Breast epithelium (tissue), 4 donors: ENCODE results near the gene DMD. TPM values are rescaled to one million over a fixed set of nuclear protein-coding genes. Genes with fewer than 3 reads are reported as not detected.

Source experiments
- DNase-seq, 2 donors: peaks; one replicate each; pipeline ENCODE4 v3.0.0-alpha.2; 2019; ENCODE audit warnings: low spot score in 2 of 2
- H3K27ac ChIP-seq, 2 donors: fragments of 200-600 bp; sonication (generic) in 1 of 2; one replicate each; pipeline ENCODE4 v1.5.1; 2016 to 2019; ENCODE audit warnings: mild to moderate bottlenecking in 1 of 2
- H3K27me3 ChIP-seq, 2 donors: fragments of 200-600 bp; sonication (generic) in 1 of 2; one replicate each; pipeline versions ENCODE4 v1.5.1 to v1.6.0; 2017 to 2019; ENCODE audit warnings: control low read depth in 1 of 2, mild to moderate bottlenecking in 1 of 2
- H3K36me3 ChIP-seq: fragments of 200-600 bp; one replicate; pipeline ENCODE4 v1.5.1; 2019
- H3K4me1 ChIP-seq, 2 donors: fragments of 200-600 bp; sonication (generic); one replicate each; pipeline ENCODE4 v1.5.1; 2016 to 2019; ENCODE audit warnings: control low read depth in 1 of 2
- H3K4me3 ChIP-seq, 3 donors: fragments of 200-600 bp; sonication (generic); 1 replicate in 2 of 3; 2 replicates in 1 of 3; pipeline ENCODE4 v1.5.1; 2016 to 2019; ENCODE audit warnings: mild to moderate bottlenecking in 3 of 3, moderate library complexity in 2 of 3
- H3K9me3 ChIP-seq, 2 donors: fragments of 200-600 bp; sonication (generic) in 1 of 2; one replicate each; pipeline ENCODE4 v1.5.1; 2016 to 2019; ENCODE audit warnings: control low read depth in 1 of 2
- CTCF ChIP-seq, 3 donors: fragments of 450-650 bp; IDR thresholded peaks; one replicate each; pipeline ENCODE4 v1.5.1; 2016 to 2017; ENCODE audit warnings: antibody characterized with exemption in 3 of 3, mild to moderate bottlenecking in 3 of 3, moderate library complexity in 3 of 3
- POLR2A ChIP-seq: fragments of 450-650 bp; IDR thresholded peaks from one replicate; pipeline ENCODE4 v1.6.1; 2016; ENCODE audit warnings: antibody characterized with exemption, mild to moderate bottlenecking, moderate library complexity
- POLR2AphosphoS5 ChIP-seq, 3 donors: sonication (generic); formaldehyde crosslinking; IDR thresholded peaks; one replicate each; pipeline ENCODE4 v1.6.1; 2017; ENCODE audit warnings: antibody characterized with exemption in 3 of 3
- intact Hi-C: fragments of 100-400 bp; cut with DNase I; formaldehyde crosslinking; loops from one replicate; pipeline ENCODE4 v1.15.1; 2023; ENCODE audit warnings: low total_unique reads
- total RNA-seq, 3 donors: library from RNA; depleted of rRNA; stranded (reverse); fragments of >200 nt; gene quantifications; one replicate each; pipeline ENCODE4 v1.1.0, GENCODE V29; 2016

Gene DMD
- total RNA-seq, 3 donors from 2014 or later, result 57.0 to 135 (median 65.2) TPM

GRCh38 chrX:31600823-31601222, 1610.5 kb downstream of the DMD start:
- TF ChIP-seq CTCF (IDR thresholded peaks at IDR 0.05), result no peak
- TF ChIP-seq POLR2A, result no peak
- no peak for TF ChIP-seq POLR2AphosphoS5 (IDR thresholded peaks at IDR 0.05)
- no peaks in the 10 kb centered on the region for H3K9me3 ChIP-seq

GRCh38 chrX:31593353-31593752, 1618.0 kb downstream of the DMD start:
- DNase-seq, result no peak
- H3K27ac ChIP-seq, result no peak overlapping the region
- no peaks in the 10 kb centered on the region for H3K9me3 ChIP-seq
- intact Hi-C loops, result no loop called here
- no peak overlapping the region for H3K4me3 ChIP-seq
- no peaks in the 10 kb centered on the region for H3K36me3 ChIP-seq
- no peak for TF ChIP-seq POLR2A
- no peak for TF ChIP-seq CTCF (IDR thresholded peaks at IDR 0.05)
- TF ChIP-seq POLR2AphosphoS5 (IDR thresholded peaks at IDR 0.05), result no peak
- H3K27me3 ChIP-seq, result peaks cover 0 to 5% of the 10 kb centered on the region in 2 donors
- no peaks in the 10 kb centered on the region for H3K4me1 ChIP-seq

More at GRCh38 chrX:31600823-31601222, 1610.5 kb downstream of the DMD start:
- H3K27me3 ChIP-seq, result peaks cover 0 to 11% of the 10 kb centered on the region in 2 donors
- H3K4me3 ChIP-seq, result no peak overlapping the region
- H3K36me3 ChIP-seq, result no peaks in the 10 kb centered on the region
- no peaks in the 10 kb centered on the region for H3K4me1 ChIP-seq
- H3K27ac ChIP-seq, result no peak overlapping the region
- DNase-seq, result no peak
- intact Hi-C loops, result no loop called here

DNA sequence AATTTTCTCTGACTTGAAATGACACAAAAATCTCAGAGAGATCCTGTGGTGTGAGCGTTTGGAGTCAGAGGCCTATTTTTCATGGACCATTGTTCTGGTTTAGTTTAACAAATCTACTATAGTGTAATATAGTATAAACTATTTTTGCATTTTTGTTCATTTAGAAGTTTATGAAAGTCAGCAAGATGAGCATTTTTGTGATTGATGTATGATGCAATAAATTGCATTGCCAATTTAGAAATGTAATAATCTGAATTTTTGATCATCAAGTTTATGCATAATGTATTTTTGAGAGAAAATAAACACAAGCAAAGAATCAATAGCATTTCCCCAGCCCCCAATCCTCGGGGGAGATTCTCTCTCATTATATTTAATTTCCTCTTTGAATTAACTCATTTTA, 1620.0 kb downstream of the DMD start:
- intact Hi-C loops, result no loop called here
- TF ChIP-seq POLR2A, result no peak
- TF ChIP-seq POLR2AphosphoS5 (IDR thresholded peaks at IDR 0.05), result no peak
- TF ChIP-seq CTCF (IDR thresholded peaks at IDR 0.05), result no peak
- Histone ChIP-seq H3K27me3 (peaks cover 0 to 8% of the 10 kb centered on the region in 2 donors), H3K4me3 (no peak overlapping the region), H3K36me3 (no peaks in the 10 kb centered on the region), H3K9me3 (no peaks in the 10 kb centered on the region), H3K27ac (no peak overlapping the region), H3K4me1 (no peaks in the 10 kb centered on the region)
- DNase-seq, result no peak

DNA sequence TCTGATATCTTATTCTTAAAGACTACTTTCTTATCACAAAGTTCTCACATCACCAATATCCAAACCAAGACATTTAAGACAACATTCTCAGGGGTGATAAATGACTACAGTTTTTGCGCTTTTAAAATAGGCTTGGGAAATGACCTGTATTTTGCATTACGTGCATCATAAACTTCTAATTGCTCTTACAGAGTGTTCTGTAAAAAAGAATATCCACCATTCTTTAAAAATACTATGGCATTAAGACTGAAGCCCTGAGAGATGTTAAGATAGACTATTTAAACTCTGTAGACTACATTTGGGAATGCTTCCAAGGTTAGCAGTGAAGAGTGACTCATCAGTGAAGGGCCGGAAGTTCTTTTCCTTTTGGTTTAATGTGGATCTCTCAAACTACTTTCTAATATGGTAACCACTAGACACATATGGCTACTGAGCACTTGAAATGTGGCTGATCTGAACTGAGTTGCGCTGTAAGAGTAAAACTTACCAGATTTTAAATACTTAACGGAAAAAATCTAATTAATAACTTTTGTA, 1620.7 kb downstream of the DMD start:
- TF ChIP-seq POLR2A (no peak), CTCF (IDR thresholded peaks at IDR 0.05) (no peak), POLR2AphosphoS5 (IDR thresholded peaks at IDR 0.05) (no peak)
- intact Hi-C loops, result no loop called here
- H3K36me3 ChIP-seq, result no peaks in the 10 kb centered on the region
- H3K27me3 ChIP-seq, result peaks cover 0 to 8% of the 10 kb centered on the region in 2 donors
- no peaks in the 10 kb centered on the region for H3K4me1 ChIP-seq
- no peaks in the 10 kb centered on the region for H3K9me3 ChIP-seq
- H3K4me3 ChIP-seq, result no peak overlapping the region
- H3K27ac ChIP-seq, result no peak overlapping the region
- DNase-seq, result no peak

GRCh38 chrX:31589503-31589902, 1621.8 kb downstream of the DMD start:
- no peak overlapping the region for H3K27ac ChIP-seq
- H3K4me3 ChIP-seq, result no peak overlapping the region
- no peak for DNase-seq
- no peak for TF ChIP-seq POLR2A
- no peak for TF ChIP-seq CTCF (IDR thresholded peaks at IDR 0.05)
- TF ChIP-seq POLR2AphosphoS5 (IDR thresholded peaks at IDR 0.05), result no peak
- H3K27me3 ChIP-seq, result peaks cover 0 to 8% of the 10 kb centered on the region in 2 donors
- H3K36me3 ChIP-seq, result no peaks in the 10 kb centered on the region
- H3K9me3 ChIP-seq, result no peaks in the 10 kb centered on the region
- no peaks in the 10 kb centered on the region for H3K4me1 ChIP-seq
- intact Hi-C loops, result no loop called here
